ELF-1 (cell line): ENCODE data around the gene NUDT22.
"Not testable (repeated sequence)": the region's sequence is repeated elsewhere in the genome, so short reads cannot be mapped to it uniquely, and the experiment has no call there.

Experiments
- DNase-seq: peaks from one replicate; pipeline ENCODE4 v3.0.0-alpha.2; 2016; ENCODE audit warnings: low read depth, low spot score

The NUDT22 gene

DNA sequence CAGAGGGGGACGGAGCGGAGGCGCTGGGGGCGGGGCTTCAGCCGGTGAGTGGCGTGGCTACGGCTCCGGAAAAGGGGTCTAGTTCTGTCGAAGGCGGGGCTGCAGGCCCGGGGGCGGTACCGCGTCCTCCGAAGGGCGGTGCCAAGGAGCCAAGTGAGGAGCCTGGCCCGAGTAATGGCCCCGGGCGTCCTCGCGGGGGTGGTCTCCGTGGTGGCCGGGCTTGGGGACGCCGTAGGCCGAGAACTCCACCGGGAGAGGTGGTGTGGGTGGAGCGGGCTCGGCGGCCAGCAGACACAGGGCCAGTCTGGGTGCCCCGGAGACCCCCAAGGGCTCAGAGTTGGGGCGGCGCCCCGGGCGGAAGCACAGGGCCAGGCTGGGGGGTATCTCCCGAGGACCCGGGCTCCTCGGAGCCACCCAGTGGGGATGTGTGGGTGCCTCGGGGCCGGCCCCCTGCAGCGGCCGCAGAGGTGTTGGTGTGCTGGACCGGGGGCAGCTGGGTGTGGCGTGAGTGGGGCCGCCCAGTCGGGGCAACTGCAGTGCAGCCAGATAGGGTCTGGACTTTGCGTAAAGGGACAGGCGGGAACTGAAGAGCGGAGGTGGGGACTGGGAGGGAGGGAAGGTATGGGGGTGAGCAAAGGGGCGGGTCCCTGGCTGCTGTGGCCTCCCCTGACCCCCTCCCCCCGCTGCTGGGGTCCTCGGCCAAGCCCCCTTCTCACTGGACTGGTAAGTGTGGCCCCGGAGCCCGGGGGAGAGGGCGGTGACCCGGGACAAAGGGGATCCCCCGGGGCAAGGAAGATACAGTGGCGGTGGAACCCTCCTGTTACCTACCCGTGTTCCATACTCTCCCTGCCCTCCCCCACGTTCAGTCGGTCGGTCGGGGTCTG is 15.7 kb downstream of the NUDT22 start:
- DNase-seq = peak; percentile 99

- no peak for DNase-seq
Measured at GRCh38 chr11:64243236-64243854, 17.3 kb downstream of the NUDT22 start.

DNA sequence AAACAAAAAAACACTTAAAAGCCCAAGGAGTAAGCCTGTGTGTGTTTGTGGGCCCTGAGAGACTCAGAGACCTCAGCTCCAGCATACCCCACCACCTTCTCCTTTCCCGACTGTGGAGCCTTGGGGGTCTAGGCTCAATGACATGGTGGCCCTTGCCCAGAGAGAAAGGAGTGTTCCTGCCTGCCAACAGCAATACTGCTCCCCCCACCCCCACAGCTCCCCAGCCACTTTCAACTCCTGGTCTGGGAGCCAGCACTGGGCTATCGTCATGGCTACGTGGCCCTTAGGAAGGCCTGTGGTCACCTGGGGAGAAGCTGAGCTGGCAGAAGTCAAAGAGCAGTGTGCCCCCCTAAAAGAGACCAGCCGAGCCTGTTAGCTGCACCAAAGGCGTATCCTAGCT is 18.0 kb downstream of the NUDT22 start:
- no peak for DNase-seq

DNA sequence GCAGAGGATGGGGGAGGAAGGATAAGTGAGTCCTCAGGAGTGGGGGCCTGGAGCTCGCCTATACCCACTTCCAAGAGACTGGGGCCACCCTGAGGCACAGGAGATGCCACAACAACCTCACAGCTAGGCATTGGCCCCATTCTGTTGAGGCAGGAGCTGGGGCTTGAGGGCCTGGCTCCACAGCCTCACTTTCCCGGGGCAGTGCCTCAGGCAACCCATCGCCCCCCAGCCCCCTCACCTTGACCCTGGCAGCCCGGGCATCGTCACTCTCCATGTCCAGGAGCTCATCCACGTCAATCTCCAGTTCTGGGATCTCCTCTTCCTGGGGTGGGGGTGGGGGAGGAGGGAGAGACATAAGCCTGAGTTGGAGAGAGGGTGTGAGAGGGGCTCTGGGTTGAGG is 18.9 kb downstream of the NUDT22 start:
- no peak for DNase-seq

- no peak for DNase-seq
Measured at GRCh38 chr11:64245401-64245796, 19.3 kb downstream of the NUDT22 start.

- peak; percentile 87 for DNase-seq
Measured at GRCh38 chr11:64245797-64246620, 19.9 kb downstream of the NUDT22 start.

DNA sequence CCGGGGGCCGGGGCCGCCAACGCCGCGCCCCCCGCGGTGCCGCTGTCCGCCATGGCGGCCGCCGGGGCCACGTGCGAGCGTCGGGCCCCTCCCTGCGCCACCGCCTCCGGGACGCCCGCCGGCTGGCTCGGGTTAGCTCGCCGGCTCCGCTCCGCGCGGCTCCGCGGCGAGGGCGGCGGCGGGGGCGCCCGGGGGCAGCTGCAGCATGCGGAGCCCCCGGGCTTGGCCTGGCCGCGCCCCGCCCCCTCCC is 20.5 kb downstream of the NUDT22 start:
- DNase-seq = not testable (repeated sequence)

- DNase-seq = peak; percentile 94
Measured at GRCh38 chr11:64246871-64247728, 21.0 kb downstream of the NUDT22 start, which contains the start of gene PPP1R14B. Gene PPP1R14B (minus strand): TSS chr11:64246943. CDS start chr11:64246673, 270 bp downstream.

- no peak for DNase-seq
Measured at GRCh38 chr11:64247729-64248531, 21.9 kb downstream of the NUDT22 start.

DNA sequence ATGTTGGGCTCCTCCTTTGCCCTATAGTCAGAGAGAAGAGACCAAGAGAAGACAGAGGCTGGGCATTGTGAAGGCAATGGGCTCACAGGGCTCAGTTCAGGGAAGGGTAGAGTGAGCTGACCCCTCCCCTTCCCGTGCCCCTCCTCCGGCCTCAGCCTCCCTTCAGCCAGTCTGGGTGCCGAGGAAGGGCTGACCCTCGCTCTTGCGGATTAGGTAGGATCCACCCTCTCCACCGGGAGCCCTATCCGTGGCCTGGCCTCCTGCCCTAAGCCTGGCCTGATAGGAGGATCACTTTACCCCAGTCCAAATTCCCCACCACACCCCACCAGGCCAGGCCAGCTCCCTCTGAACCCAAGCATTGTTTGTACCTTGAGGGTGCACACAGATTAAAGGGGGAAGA is 22.5 kb downstream of the NUDT22 start:
- peak; percentile 58 for DNase-seq

GRCh38 chr11:64249038-64249437 is 23.0 kb downstream of the NUDT22 start:
- DNase-seq = no peak

GRCh38 chr11:64249563-64250414 is 23.7 kb downstream of the NUDT22 start:
- DNase-seq = no peak

DNA sequence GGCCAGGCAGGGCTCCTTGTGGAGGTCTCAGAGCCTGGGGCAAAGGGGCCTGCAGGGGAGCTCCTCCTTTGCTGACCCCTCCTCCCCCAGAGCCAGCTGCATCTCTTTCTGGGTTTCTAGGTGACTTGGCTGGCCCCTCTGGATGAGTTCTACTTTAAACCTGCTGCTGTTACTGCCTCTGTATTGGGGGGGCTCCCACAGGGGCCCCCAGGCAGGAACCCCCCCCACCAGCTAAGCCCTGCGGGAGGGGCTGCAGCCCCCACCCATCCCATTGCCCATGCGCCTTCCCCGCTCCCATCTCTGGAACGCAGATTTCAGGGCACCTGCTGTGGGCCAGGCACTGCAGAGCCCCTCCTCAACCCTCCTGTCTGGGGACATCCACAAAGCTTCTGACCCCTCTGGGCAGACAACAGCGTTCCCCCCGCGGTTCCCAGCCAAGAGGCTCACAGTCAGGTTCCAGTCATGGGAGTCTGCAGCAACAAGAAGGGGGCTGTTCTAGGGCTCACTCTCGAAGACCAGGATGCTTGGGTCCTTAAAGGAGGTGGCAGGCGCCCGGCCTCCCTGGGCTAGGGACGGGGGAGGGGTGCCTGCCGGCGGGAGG is 24.4 kb downstream of the NUDT22 start:
- no peak for DNase-seq

DNA sequence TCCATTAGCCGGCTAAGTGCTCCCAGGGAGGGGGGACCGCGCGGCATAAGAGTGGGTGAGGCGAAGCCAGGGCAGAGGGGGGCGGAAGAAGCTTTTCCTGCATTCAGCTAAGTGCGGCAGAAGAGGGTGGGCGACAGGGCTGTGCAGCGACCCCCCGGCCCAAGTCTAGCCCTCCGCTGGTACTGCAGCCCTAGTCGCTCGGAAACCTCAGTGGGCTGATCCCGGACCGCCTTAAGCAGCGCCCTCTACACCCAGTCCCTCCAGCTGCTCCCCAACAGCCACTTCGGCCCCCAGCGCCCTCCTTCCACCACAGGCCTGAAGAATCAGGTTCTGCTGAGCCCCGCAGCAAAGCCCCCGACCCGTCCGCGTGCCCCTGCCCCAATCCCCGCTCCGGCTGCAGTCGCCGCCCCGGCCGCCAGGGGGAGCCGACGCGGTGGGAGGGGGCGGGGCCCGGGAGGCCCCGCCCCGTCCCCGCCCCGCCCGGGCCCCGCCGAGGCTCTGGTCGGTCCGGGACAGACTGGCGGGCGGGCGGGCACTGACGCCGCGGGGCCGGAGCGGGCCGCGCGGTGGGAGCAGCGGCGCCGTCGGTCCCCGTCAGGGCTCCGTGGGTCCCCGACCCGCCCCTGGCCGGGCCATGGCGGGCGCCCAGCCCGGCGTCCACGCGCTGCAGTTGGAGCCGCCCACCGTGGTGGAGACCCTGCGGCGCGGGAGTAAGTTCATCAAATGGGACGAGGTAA is 25.1 kb downstream of the NUDT22 start, which contains the start of gene PLCB3:
Gene PLCB3 (plus strand): TSS at position 515 of the 737 bp plus-strand sequence. CDS start 120 bp downstream, at position 635.
- peak; percentile 63 for DNase-seq

- no peak for DNase-seq
Measured at GRCh38 chr11:64251753-64252002, 25.6 kb downstream of the NUDT22 start.

DNA sequence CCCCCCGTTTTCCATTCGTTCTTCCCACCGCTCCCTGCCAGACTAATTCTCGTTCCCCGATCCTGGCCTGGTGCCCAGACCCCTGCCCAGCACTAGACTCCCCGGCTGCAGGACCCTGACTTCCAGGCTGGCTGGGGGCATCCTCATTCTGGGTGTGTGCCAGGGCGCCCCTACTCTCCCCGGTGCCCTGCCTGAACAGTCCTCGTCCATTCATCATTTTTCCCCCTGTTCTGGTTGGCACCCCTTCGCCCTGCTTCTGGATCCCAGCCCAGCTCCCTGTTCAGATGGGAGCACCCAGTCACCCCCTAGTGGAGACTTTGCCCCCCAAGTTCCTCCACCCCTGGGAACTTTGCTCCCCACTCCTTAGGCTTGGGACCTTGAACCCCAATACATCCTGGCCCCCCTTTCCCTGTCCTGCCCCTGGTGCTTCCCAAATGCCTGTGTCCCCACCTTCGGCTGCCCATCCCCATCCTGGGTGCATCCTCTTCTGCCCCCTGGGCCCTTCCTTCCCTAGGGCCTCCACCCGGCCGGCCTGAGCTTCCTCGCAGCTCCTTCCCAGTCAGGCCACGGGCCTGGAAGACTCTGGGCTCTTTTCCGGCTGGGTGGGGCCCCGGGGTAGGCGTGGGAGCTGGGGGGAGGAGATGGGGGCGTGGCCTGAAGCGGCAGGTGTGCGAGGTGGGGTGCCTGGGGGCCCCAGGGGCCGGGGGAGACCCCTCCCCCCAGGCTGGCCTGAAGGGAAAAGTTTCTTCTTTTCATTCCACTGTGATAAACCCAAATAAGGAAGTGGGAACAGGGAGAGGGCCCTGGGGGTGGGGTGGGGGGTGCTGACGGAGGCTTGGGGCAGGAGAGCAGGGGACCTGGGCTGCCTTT is 26.2 kb downstream of the NUDT22 start:
- no peak for DNase-seq

DNA sequence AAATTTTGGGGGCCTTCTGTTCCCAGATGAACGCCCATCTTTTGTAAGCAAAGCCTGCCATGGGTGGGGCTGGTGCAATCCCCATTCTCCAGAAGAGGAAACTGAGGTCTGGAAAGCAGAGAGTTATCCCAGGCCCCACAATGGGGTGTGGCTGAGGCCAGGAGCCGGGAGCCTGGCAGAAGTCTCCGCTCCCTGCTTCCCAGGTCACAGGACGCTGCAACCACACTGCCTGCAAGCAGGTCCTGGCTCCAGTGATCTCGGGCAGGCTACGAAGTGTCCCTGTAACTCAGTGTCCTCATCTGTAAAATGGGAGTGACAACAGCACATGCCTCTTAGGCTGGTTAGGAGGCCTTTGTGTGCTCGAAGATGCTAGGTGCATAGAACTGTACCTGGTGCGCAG is 27.0 kb downstream of the NUDT22 start:
- DNase-seq = no peak

DNA sequence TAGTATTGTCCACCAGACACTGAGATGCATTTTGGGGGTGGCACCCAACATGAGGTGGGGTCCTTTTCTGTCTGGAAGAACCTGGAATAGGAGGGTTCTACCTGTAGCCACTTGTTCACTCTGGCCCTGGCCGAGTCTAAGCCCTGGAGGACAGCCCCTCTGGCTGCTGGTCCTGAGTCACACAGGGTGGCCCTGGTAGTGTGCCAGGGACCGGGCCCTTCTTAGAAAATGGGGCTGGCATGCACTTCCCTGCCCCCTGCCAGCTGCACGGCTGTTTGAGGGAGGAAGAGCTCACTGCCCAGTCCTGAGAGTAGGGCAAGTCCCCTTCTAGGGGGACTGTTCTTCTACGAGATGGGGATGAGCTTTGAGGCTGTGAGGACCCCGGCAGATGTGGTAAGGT is 27.4 kb downstream of the NUDT22 start:
- DNase-seq = no peak
